OCI-M1 (cell line): ENCODE results near the gene CNTNAP2.
"Not testable (repeated sequence)": the region's sequence is repeated elsewhere in the genome, so short reads cannot be mapped to it uniquely, and the experiment has no call there.

Experiments
- DNase-seq: peaks from one replicate; lab custom pipeline; 2025; lab: John Stamatoyannopoulos, UW

Gene CNTNAP2

DNA sequence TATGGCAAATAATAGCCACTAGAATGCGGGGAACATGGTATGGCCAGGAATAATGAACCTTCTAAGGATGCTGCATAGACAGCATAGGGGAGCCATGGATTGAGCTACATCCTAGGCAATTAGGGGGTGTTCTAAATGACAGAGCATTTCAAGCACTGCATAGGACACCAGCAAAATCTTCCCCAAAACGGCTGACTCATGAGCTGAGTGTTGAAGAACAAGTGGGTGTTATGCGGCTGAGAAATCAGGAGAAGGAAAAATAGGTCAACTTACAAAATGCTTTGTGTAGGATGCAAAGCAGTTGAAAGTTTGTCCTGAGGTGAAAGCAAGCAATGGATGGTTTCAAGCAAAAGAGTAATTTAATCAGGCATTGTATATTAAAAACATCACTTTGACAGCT is 1450.4 kb downstream of the CNTNAP2 start:
- DNase-seq: no peak

DNA sequence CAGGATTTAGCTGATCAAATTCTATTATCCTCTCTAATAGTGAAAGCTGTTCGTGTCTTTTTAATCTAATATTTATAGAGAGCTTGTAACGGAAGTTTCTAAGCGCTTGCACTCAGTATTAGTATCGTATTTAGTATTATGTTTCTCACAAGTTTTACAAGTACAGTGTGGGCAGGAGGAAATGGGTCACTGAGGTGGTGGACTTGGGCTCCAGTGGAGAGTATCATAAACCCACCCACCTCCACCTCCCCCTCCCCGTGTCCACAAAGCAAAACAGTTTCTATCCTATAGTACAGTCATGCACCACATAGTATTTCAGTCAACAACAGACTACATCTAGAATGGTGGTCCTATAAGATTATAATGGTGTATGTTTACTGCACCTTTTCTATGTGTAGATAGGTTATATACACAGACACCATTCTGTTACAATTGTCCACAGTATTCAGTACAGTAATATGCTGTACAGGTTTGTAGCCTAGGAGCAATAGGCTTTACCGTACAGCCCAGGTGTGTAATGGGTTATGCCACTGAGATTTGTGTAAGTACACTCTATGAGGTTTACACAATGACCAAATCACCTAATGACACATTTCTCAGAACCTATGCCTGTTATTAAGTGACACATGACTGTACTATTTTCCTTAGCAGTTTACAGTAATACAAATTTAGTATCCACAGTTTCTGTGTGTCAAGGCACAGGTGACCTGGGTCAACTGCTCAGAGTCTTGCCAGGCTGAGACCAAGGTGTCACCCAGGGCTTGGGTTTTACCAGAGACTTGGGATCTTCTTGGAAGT is 1452.7 kb downstream of the CNTNAP2 start:
- DNase-seq: no peak

- DNase-seq: no peak
Observed at GRCh38 chr7:147570390-147570789, 1453.8 kb downstream of the CNTNAP2 start.

GRCh38 chr7:147571436-147572185 is 1455.0 kb downstream of the CNTNAP2 start:
- DNase-seq: no peak

DNA sequence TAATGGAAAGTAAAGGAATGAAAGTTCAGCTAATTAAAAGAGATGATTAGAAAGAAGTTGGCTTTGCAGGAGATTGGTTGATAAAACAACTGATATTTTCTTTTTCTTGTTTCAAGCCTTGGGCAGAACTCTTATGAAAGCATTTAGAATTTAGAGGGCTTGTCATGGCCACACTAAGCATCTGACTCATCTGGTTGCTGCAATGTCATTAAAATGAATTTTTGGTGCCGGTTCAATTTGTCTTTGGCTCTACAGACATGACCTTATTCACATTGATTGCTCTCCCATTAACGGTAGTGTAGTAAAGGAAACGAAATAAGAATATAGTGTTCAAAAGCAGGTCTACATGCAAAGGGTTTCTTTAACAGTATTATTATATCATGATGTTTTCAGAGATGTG is 1461.6 kb downstream of the CNTNAP2 start:
- DNase-seq: no peak

DNA sequence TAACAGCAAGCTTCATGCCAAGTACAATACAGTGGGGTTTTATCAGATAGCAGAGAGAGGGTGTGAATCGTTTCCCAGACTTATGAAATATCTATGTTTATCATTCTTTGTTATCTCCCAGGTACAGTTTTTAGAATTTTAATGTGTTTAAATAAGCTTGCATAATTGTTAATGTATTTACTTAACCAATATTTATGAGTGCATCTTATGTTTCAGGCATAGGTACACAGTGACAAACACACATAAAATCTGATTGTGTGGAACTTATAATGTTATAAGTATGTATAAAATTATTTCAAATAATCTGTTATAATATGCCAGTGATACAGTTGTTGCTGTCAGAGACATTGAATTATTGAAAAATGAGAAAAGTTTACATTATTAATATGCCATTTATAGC is 1462.5 kb downstream of the CNTNAP2 start:
- DNase-seq: no peak

GRCh38 chr7:147584771-147585193 is 1468.2 kb downstream of the CNTNAP2 start:
- no peak for DNase-seq

GRCh38 chr7:147586110-147586509 is 1469.5 kb downstream of the CNTNAP2 start:
- DNase-seq: no peak

DNA sequence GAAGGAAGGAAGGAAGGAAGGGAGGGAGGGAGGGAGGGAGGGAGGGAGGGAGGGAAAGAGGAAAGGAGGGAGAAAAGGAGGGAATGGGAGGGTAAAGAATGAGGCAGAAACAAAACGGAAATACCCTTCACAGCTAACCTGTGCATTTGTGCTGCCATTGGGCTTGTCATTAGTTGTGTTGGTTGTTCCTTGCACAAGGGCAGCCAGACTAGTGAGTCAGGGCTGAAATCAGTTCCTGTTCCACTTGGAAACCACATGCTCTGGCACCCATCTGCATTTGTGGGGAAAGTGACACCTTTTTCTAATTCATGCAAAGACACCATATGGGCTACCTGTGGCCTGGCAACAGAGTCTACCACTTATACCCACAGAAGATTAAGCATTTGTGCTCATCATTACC is 1469.9 kb downstream of the CNTNAP2 start:
- DNase-seq: peak; percentile 2

GRCh38 chr7:147593271-147594057 is 1476.9 kb downstream of the CNTNAP2 start:
- DNase-seq: no peak

DNA sequence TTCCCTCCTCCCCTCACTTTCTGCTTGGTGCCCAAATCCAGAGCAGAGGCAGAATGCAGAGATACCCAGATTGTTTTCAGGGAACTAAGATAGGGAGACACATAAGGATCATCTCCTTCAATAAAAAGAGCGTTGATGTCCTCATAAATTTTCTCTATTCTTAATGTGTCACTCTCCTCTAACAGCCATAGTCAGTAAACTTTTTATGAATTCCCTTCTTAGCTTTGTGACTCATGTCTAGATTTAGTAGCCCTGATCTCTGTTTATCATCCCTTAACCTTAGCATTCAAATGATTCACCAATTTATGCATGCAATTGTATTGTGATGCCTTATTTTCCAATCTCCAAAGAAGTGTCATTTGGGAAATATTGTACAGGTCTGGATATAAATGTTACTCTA is 1478.4 kb downstream of the CNTNAP2 start:
- DNase-seq: no peak

GRCh38 chr7:147598687-147599086 is 1482.1 kb downstream of the CNTNAP2 start:
- DNase-seq: not testable (repeated sequence)

DNA sequence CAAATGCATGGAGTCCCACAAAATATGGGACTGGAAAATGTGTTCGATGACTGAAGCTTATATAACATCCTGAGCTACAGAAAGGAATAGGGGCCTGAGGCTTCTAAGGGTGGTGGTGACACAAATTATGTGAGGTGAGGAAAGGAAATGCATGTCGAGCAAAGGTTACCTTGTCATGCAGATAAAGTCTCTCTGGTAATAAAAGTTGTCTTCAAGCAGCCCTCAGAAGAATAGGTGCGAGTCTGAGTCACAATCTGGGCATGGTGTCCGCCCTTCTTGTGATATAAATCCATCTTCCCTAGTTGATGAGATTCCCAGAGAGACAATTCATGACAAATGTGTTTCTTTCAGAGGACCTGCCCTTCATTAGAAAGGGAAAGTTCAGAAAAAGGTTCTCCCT is 1488.7 kb downstream of the CNTNAP2 start:
- DNase-seq: no peak

DNA sequence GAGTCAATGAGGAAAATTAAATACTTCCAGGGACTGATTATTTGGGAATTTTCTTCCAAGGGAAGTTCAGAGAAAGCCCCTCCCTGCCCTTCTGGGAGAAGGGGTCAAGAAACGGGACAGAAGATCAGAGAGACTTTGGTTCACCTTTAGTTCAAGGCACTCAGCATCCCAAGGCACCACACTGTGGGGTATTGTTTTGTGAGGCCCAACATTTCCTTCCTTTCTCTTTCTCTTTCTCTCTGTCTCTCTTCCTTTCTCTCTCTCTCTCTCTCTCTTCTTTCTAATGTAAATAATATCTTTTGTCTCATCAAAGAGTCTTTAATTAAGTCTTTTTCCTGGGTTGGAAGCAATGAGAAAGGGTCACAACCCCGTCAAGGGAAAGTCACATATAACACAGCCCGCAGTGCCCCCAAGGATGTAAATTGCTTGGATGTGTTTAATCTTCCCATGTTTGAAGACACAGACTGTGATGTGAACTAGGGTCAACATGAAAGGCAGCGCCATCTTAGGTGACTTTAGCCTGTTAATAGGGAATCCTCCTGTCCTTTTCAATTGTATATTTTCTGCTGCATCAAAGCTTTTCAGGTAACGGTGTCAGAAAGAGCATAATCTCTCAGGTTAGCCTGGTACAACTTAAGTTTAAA is 1490.7 kb downstream of the CNTNAP2 start:
- DNase-seq: no peak

DNA sequence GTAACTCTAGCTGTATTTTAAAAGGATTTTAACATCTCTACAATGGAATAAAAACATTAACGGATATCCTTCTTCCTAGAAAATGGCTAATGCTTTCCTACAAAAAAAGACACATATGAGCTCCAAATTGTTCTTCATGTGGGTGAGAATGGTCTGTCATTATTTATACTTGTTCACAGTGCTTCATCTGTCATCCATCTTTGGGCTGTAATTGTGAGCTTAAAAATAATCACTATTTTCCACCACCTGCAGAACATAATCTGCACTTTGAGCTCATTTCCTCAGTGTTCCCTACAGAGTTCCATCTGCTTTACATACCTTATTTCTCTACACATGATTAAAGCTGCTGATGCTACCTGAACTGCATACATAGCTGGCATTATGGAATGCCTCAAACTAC is 1494.8 kb downstream of the CNTNAP2 start:
- DNase-seq: no peak

GRCh38 chr7:147635288-147635687 is 1518.7 kb downstream of the CNTNAP2 start:
- no peak for DNase-seq

DNA sequence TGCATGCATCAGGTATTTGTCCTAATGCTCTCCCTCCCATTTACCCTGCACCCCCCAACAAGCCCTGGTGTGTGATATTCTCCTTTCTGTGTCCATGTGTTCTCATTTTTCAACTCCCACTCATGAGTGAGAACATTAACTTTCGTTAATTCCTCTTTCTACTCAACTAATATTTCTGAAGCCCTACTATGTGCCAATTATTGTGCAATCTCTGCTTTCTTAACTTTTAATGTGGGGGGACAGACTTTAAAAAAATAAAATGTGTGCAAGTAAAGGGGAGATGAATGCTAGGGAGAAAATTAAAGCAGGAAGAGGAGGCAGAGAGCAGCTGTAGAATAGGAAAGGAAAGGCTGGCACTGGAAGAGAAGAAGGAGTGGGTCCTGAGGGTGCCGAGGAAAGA is 1520.0 kb downstream of the CNTNAP2 start:
- no peak for DNase-seq

DNA sequence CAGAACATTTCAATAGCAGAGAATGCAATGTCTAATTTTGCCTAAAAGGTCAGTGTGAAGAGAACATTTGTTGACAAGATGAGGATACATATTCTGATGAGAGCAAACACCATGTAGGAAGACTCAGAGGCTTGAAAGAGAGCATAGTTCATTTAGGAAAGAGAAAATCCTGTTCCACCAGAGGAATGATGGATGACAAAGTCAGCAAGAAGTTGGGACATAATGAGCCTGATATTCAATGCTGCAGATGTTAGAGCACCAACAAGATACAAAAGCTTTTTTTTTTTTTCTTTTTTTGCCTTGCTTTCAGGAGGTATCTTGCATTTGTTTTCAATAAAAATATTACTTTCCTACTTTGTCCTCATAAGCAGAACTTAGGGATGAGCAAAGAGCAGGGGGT is 1522.0 kb downstream of the CNTNAP2 start:
- no peak for DNase-seq

- DNase-seq: peak; percentile 9
Observed at GRCh38 chr7:147639037-147639436, 1522.4 kb downstream of the CNTNAP2 start.

DNA sequence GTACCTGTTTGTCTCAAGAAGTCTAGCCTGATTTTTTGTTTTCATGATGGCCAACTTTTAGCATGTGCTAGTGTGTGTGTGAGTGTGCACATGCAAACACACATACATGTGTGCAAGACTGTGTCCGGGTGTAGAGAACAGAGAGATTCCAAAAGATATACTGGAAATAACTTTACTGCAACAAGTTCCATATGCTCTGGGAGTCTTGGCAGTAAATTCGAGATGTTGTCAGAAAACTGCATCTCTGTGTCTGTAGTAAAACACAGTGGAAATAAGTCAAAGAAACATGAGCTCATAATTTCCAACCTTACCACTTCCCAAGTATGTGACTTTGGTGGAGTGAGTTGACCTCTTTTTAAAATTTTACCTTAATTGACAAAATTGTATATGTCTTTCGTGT is 1523.2 kb downstream of the CNTNAP2 start:
- DNase-seq: no peak

- DNase-seq: no peak
Observed at GRCh38 chr7:147640821-147641220, 1524.2 kb downstream of the CNTNAP2 start.

DNA sequence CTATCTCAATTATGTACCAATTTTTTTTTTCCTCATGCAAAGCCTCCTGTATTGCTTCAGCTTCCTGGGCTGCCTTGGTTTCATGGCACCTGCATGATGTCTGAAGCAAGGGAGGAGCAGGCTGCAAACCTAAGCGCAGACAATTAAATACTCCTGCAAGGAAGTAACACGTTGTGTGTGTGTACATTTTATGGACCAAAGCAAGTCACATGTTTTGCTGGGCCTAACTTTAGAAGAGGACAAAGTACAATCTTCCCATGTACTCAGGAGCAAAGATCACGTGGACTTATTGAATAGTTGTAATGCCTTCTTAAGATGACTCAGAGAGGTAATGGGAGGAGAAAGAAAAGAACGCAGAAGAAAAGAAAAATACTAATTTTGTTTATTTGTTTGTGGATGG is 1530.0 kb downstream of the CNTNAP2 start:
- DNase-seq: no peak
